ENCODE data around the gene ALPL. TPM values are rescaled to one million over a fixed set of nuclear protein-coding genes. Genes with fewer than 3 reads are reported as not detected.

ALPL gene
- polyA plus RNA-seq, 1 experiment, result 0.45 TPM

- POLR2A ChIA-PET, result no interaction called here
- H3K27me3 ChIP-seq (ENCODE audit: control insufficient read depth, insufficient read depth, low read length), result peaks cover 2% of the 10 kb centered on the region; the same call in 1 of the 2 replicates
- H3K36me3 ChIP-seq (ENCODE audit: control insufficient read depth, insufficient read depth, low read length), result no peaks in the 10 kb centered on the region
- no peak overlapping the region for H3K4me3 ChIP-seq (ENCODE audit: low read depth, low read length)
- CTCF ChIA-PET, result no interaction called here
- TF ChIP-seq, protein P1, sequence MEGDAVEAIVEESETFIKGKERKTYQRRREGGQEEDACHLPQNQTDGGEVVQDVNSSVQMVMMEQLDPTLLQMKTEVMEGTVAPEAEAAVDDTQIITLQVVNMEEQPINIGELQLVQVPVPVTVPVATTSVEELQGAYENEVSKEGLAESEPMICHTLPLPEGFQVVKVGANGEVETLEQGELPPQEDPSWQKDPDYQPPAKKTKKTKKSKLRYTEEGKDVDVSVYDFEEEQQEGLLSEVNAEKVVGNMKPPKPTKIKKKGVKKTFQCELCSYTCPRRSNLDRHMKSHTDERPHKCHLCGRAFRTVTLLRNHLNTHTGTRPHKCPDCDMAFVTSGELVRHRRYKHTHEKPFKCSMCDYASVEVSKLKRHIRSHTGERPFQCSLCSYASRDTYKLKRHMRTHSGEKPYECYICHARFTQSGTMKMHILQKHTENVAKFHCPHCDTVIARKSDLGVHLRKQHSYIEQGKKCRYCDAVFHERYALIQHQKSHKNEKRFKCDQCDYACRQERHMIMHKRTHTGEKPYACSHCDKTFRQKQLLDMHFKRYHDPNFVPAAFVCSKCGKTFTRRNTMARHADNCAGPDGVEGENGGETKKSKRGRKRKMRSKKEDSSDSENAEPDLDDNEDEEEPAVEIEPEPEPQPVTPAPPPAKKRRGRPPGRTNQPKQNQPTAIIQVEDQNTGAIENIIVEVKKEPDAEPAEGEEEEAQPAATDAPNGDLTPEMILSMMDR (IDR thresholded peaks at IDR 0.05; ENCODE audit: insufficient read depth, low read depth, low read length), result no peak
- no peak for DNase-seq (ENCODE audit: low read depth)
Observed at GRCh38 chr1:21603177-21604138, 94.2 kb downstream of the ALPL start.

DNA sequence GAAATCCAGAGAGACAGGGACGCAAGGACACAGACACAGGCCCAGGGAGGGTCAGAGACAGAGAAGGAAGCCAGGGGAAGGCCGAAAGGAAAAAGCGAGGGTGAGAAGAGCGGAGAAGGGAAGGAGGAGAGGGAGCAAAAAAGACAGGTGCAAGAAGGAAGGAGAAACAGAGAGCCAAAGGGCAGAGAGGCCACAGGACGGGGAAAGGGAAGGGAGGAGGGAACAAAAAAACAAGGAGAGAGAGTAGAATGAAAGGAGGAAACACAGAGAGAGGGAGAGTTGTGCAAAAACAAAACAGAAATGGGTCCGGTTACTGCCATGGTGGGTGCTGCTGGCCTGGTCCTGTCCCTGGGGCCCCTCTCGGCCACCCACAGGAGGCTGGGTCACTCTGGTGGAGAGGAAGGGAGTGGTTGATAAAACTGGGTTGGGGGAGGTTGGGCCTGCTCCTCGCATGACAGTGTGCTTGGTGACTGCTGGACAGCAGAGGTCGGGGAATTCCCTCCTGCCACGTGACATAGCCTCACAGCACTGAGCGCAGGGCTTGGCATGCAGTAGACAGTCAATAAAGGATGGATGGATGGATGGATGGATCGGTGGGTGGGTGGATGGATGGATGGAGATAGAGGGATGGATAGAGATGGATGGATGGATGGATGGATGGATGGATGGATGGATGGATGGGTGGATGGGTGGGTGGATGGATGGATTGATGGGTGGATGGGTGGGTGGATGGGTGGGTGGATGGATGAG lies 95.2 kb downstream of the ALPL start:
- peaks cover 4% of the 10 kb centered on the region; the same call in 1 of the 2 replicates for H3K27me3 ChIP-seq (ENCODE audit: control insufficient read depth, insufficient read depth, low read length)
- TF ChIP-seq, protein P1 (IDR thresholded peaks at IDR 0.05; ENCODE audit: insufficient read depth, low read depth, low read length), result no peak
- H3K4me3 ChIP-seq (ENCODE audit: low read depth, low read length), result no peak overlapping the region
- no peak for DNase-seq (ENCODE audit: low read depth)
- POLR2A ChIA-PET, result no interaction called here
- CTCF ChIA-PET, result no interaction called here
- H3K36me3 ChIP-seq (ENCODE audit: control insufficient read depth, insufficient read depth, low read length), result no peaks in the 10 kb centered on the region

DNA sequence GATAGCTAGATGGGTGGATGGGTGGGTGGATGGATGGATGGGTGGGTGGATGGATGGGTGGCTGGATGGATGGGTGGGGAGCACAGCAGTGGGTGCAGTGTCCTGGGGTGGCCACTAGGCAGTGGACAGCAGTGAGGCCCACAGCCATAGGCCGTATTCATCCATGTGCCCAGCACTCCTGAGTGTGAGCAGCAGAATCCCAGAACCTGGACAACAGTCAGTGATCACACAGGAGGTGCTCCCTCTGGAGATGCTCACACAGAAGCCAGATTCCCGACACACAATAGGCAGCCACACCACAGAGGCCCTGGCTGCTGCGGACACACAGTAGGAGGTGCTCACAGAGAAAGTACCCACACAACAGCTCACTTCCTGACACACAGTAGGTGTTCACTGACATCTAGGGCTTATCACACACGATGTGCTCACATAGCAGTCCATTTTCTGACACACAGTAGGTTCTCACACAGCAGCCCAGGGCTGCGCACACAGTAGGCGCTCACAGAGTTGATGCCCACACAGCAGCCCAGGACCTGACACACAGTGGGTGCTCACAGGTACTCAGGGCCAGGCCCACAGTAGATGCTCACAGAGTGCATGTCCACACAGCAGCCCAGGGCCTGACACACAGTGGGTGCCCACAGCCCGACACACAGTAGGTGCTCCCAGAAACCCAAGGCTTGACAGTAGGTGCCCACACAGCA lies 95.9 kb downstream of the ALPL start:
- Histone ChIP-seq H3K4me3 (ENCODE audit: low read depth, low read length) (no peak overlapping the region), H3K36me3 (ENCODE audit: control insufficient read depth, insufficient read depth, low read length) (no peaks in the 10 kb centered on the region), H3K27me3 (ENCODE audit: control insufficient read depth, insufficient read depth, low read length) (peaks cover 4% of the 10 kb centered on the region; the same call in 1 of the 2 replicates)
- DNase-seq (ENCODE audit: low read depth), result no peak
- ChIA-PET POLR2A (no interaction called here), CTCF (interaction anchor here (2.8 kb wide), 1 partner anchor 10 kb away, joined by 14 read pairs; no protein-coding TSS in a partner anchor)
- TF ChIP-seq, protein P1 (IDR thresholded peaks at IDR 0.05; ENCODE audit: insufficient read depth, low read depth, low read length), result no peak

DNA sequence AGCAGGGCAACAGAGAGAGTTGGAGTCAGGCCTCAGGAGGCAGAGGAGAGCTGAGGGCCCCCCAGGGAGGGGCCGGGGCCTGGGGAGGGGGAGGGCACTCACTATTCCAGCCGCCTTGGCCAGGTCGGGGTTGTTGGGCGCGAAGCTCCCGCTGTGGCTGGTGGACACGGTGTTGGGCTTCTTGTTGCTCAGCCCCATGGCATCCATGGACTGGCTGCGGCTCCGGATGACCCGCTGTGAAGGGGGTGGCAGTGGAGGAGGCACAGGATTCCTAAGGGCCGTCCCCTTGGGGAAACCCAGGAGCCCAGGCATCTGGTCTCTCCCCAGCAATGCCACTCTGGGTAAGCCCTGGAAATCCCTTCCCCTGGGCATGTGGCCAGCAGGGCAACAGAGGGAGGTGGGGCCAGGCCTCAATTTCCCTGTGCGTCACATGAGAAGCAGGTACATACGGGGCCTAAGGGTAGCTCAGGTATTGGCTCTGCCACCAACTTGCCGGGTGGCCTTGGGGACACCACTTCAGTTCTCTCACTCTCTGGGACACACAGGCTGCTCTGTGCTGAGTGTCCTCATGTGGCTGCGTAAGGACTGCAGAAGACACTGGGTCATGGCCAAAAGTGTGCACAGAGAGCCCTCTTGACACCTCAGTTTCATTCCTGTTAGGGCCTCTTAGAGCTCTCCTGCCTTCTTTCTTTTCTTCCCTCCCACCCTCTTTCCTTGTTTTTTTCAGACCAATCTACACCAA lies 96.9 kb downstream of the ALPL start:
- Histone ChIP-seq H3K27me3 (ENCODE audit: control insufficient read depth, insufficient read depth, low read length) (peaks cover 4% of the 10 kb centered on the region), H3K4me3 (ENCODE audit: low read depth, low read length) (no peak overlapping the region), H3K36me3 (ENCODE audit: control insufficient read depth, insufficient read depth, low read length) (no peaks in the 10 kb centered on the region)
- TF ChIP-seq, protein P1 (IDR thresholded peaks at IDR 0.05; ENCODE audit: insufficient read depth, low read depth, low read length), result no peak
- ChIA-PET CTCF (interaction anchor here (0.7 to 2.8 kb wide), 3 partner anchors 11 to 819 kb away, joined by 3 to 14 read pairs (median 3); partner anchors contain the start of gene HP1BP3), POLR2A (no interaction called here)
- DNase-seq (ENCODE audit: low read depth), result no peak

Data from BJ (cell line).